HCT116 (cell line): ENCODE results near the gene MIER3.

Experiments
- EGR1 ChIP-seq: IDR thresholded peaks from 2 replicates; pipeline ENCODE4 v1.6.1; 2012; ENCODE audit warnings: low read depth
- EZH2 ChIP-seq: fragments of 200-600 bp; sonication (generic); IDR thresholded peaks from 2 replicates; pipeline ENCODE4 v1.6.1; 2017; ENCODE audit warnings: antibody characterized with exemption, mixed run types
- EZH2phosphoT487 ChIP-seq: fragments of 200-600 bp; IDR thresholded peaks from 2 replicates; pipeline ENCODE4 v1.6.1; 2018; ENCODE audit warnings: antibody characterized with exemption, borderline replicate concordance
- JUND ChIP-seq: IDR thresholded peaks from 2 replicates; pipeline ENCODE4 v1.6.1; 2012
- POLR2A ChIP-seq: IDR thresholded peaks from 2 replicates; pipeline ENCODE4 v1.7.0; 2011; ENCODE audit warnings: borderline replicate concordance; ENCODE audit not compliant: insufficient read depth, insufficient read length; ENCODE audit errors: extremely low read depth
- POLR2AphosphoS5 ChIP-seq: IDR thresholded peaks from 2 replicates; pipeline ENCODE4 v1.6.1; 2011; ENCODE audit warnings: mild to moderate bottlenecking, low read depth, low read length, moderate library complexity
- SRF ChIP-seq: IDR thresholded peaks from 2 replicates; pipeline ENCODE4 v1.6.1; 2012; ENCODE audit warnings: low read depth
- YY1 ChIP-seq: IDR thresholded peaks from 2 replicates; pipeline ENCODE4 v1.6.1; 2011; ENCODE audit warnings: low read length, low read depth, moderate library complexity, mild to moderate bottlenecking; ENCODE audit not compliant: insufficient replicate concordance; ENCODE audit errors: extremely low read depth
- ZNF274 ChIP-seq: fragments of 200-500 bp; sonication (Bioruptor generic); IDR thresholded peaks from 2 replicates; pipeline ENCODE4 v1.6.1; 2014; ENCODE audit warnings: mild to moderate bottlenecking, low read depth, low read length, inconsistent platforms
- TF ChIP-seq, protein P1 (sequence below): IDR thresholded peaks from 2 replicates; pipeline ENCODE4 v1.6.1; 2012
- TF ChIP-seq, protein P2 (sequence below), 3 experiments: fragments of 200-600 bp in 1 of 3; sonication (generic) in 1 of 3; IDR thresholded peaks in 2 of 3; conservative IDR thresholded peaks in 1 of 3; 2 replicates each; pipeline ENCODE4 v1.5.1; 2012 to 2017; ENCODE audit warnings: low read depth in 2 of 3, low read length in 2 of 3, antibody characterized with exemption in 1 of 3, borderline replicate concordance in 1 of 3, control low read depth in 1 of 3, mild to moderate bottlenecking in 1 of 3, mixed read lengths in 1 of 3, mixed run types in 1 of 3, moderate library complexity in 1 of 3; ENCODE audit not compliant: insufficient read depth in 1 of 3
- TF ChIP-seq, protein P3 (sequence below): IDR thresholded peaks from 2 replicates; pipeline ENCODE4 v1.6.1; 2012; ENCODE audit warnings: low read depth
- TF ChIP-seq, protein P4 (sequence below): IDR thresholded peaks from 2 replicates; pipeline ENCODE4 v1.6.1; 2012

DNA sequence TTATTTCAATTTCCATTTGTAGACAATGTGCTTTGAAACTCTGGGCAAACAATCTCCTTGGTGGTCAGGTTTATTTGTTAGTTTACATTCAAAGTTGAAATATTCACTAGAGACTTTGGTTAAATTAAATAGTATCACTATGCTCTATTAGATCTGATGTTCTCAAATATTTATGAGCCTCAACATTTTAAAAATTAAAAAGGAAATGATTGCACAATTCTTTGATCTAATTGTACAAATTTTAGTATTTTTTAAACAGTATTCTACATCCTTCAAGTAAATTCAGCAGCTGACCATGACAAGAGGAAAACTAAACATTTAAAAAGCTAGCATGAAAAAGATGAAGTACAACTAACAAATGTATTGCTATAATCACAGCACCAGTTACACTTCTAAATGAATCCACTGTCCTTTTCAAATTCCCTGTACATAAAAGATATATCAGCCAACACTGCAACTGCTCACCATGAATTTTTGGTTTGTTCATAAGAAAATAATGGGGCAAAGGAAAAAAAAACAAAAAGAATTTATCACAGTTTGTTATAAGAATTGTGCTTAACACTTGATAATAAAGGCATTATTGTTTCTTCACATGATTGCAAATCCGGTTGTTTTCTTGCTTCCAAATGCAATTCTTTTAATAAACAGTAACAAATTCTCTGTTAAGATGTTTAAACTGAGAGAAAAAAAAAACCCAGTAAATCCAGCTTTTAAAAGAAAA is 31.8 kb downstream of the MIER3 start:
- TF ChIP-seq, protein P1, sequence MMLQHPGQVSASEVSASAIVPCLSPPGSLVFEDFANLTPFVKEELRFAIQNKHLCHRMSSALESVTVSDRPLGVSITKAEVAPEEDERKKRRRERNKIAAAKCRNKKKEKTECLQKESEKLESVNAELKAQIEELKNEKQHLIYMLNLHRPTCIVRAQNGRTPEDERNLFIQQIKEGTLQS = no peak
- TF ChIP-seq, protein P2, sequence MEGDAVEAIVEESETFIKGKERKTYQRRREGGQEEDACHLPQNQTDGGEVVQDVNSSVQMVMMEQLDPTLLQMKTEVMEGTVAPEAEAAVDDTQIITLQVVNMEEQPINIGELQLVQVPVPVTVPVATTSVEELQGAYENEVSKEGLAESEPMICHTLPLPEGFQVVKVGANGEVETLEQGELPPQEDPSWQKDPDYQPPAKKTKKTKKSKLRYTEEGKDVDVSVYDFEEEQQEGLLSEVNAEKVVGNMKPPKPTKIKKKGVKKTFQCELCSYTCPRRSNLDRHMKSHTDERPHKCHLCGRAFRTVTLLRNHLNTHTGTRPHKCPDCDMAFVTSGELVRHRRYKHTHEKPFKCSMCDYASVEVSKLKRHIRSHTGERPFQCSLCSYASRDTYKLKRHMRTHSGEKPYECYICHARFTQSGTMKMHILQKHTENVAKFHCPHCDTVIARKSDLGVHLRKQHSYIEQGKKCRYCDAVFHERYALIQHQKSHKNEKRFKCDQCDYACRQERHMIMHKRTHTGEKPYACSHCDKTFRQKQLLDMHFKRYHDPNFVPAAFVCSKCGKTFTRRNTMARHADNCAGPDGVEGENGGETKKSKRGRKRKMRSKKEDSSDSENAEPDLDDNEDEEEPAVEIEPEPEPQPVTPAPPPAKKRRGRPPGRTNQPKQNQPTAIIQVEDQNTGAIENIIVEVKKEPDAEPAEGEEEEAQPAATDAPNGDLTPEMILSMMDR (IDR thresholded peaks at IDR 0.05 in 2 of 3, conservative IDR thresholded peaks at IDR 0.05 in 1 of 3; ENCODE audit: borderline replicate concordance in 1 of 3, insufficient read depth in 1 of 3, low read depth in 2 of 3, low read length in 2 of 3) = no peak
- TF ChIP-seq, protein P3, sequence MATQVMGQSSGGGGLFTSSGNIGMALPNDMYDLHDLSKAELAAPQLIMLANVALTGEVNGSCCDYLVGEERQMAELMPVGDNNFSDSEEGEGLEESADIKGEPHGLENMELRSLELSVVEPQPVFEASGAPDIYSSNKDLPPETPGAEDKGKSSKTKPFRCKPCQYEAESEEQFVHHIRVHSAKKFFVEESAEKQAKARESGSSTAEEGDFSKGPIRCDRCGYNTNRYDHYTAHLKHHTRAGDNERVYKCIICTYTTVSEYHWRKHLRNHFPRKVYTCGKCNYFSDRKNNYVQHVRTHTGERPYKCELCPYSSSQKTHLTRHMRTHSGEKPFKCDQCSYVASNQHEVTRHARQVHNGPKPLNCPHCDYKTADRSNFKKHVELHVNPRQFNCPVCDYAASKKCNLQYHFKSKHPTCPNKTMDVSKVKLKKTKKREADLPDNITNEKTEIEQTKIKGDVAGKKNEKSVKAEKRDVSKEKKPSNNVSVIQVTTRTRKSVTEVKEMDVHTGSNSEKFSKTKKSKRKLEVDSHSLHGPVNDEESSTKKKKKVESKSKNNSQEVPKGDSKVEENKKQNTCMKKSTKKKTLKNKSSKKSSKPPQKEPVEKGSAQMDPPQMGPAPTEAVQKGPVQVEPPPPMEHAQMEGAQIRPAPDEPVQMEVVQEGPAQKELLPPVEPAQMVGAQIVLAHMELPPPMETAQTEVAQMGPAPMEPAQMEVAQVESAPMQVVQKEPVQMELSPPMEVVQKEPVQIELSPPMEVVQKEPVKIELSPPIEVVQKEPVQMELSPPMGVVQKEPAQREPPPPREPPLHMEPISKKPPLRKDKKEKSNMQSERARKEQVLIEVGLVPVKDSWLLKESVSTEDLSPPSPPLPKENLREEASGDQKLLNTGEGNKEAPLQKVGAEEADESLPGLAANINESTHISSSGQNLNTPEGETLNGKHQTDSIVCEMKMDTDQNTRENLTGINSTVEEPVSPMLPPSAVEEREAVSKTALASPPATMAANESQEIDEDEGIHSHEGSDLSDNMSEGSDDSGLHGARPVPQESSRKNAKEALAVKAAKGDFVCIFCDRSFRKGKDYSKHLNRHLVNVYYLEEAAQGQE = no peak
- TF ChIP-seq JUND (no peak), EGR1 (no peak), ZNF274 (no peak), POLR2A (no peak), YY1 (no peak), EZH2 (no peak), EZH2phosphoT487 (no peak), SRF (no peak), POLR2AphosphoS5 (no peak)
- TF ChIP-seq, protein P4, sequence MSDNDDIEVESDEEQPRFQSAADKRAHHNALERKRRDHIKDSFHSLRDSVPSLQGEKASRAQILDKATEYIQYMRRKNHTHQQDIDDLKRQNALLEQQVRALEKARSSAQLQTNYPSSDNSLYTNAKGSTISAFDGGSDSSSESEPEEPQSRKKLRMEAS = no peak
